Psoas muscle (tissue), 8 donors: ENCODE results near the gene AEN. TPM values are rescaled to one million over a fixed set of nuclear protein-coding genes. Genes with fewer than 3 reads are reported as not detected.
"Not testable (repeated sequence)": the region's sequence is repeated elsewhere in the genome, so short reads cannot be mapped to it uniquely, and the experiment has no call there.

ENCODE experiments used
- ATAC-seq, 4 donors: fragments of 200-7000 bp; cut with Tn5 transposase; one replicate each; pipeline ENCODE4 v1.9.1; 2020; ENCODE audit warnings: moderate library complexity in 3 of 4, mild to moderate bottlenecking in 2 of 4
- DNase-seq, 2 donors: peaks; one replicate each; pipeline ENCODE4 v3.0.0-alpha.2; 2020
- H3K27ac ChIP-seq: fragments of 200-600 bp; one replicate; pipeline ENCODE4 v1.8.0; 2022
- H3K27me3 ChIP-seq, 3 donors: fragments of 200-600 bp in 1 of 3; one replicate each; pipeline versions ENCODE4 v1.6.1 to v1.8.0; 2013 to 2022; ENCODE audit warnings: low read length in 2 of 3, mild to moderate bottlenecking in 2 of 3, moderate library complexity in 1 of 3; ENCODE audit not compliant: insufficient read depth in 3 of 3
- H3K36me3 ChIP-seq, 2 donors: fragments of 200-600 bp in 1 of 2; one replicate each; pipeline versions ENCODE4 v1.6.1 to v1.8.0; 2013 to 2022; ENCODE audit warnings: low read depth in 1 of 2, mild to moderate bottlenecking in 1 of 2, moderate library complexity in 1 of 2; ENCODE audit not compliant: insufficient read depth in 1 of 2
- H3K4me1 ChIP-seq: fragments of 200-600 bp; one replicate; pipeline ENCODE4 v1.8.0; 2022
- H3K4me3 ChIP-seq: fragments of 200-600 bp; one replicate; pipeline ENCODE4 v1.8.0; 2022; ENCODE audit warnings: mild to moderate bottlenecking
- H3K9me3 ChIP-seq: fragments of 200-600 bp; one replicate; pipeline ENCODE4 v1.8.0; 2022
- WGBS, 3 donors: extraction: QIAGEN DNeasy Blood & Tissue Kit; methylation state at CpG; one replicate each; pipeline versions ENCODE4 v1.1.6 to v1.1.7; 2013; 5-methylcytosine and 5-hydroxymethylcytosine counted together
- intact Hi-C, 2 donors: fragments of 100-400 bp; cut with DNase I; formaldehyde crosslinking; loops; one replicate each; pipeline versions ENCODE4 v1.11.0 to v1.14.2; 2022
- polyA plus RNA-seq, 3 donors: library from polyadenylated mRNA; stranded (reverse); fragments of 200-250 nt; gene quantifications; one replicate each; pipeline ENCODE4 v1.2.3, GENCODE V29; 2013
- total RNA-seq, 4 donors: library from RNA; stranded (reverse); fragmentation: NEBNext Ultra II Directional in 2 of 4; extraction: Animal tissue kit (Norgen Biotek cat#: 25700) in 2 of 4; gene quantifications; one replicate each; pipeline versions ENCODE4 v1.2.1 to v1.2.4, GENCODE V29; 2021 to 2023
- TF ChIP-seq, protein P1 (sequence below): fragments of 200-600 bp; IDR thresholded peaks from one replicate; pipeline ENCODE4 v1.8.0; 2022; ENCODE audit warnings: antibody characterized with exemption
- donor health status: healthy with polysubstance abuse.
- donor health status: DM: no; HTN: no; CAD: no; lungs with moderate emphysema.
- donor health status: Bipolar disorder and iron deficiency.
- donor health status: healthy.
- donor health status: DM: yes; HTN: yes; CAD: no.
- donor health status: DM: no; HTN: no; CAD: no.
- donor health status: DM: no; HTN: no; CAD: no.
- donor health status: DM: yes; HTN: yes; CAD: no.

Gene AEN
- total and polyA plus RNA-seq, 7 donors: 10.1 to 46.6 (median 32.2) TPM

DNA sequence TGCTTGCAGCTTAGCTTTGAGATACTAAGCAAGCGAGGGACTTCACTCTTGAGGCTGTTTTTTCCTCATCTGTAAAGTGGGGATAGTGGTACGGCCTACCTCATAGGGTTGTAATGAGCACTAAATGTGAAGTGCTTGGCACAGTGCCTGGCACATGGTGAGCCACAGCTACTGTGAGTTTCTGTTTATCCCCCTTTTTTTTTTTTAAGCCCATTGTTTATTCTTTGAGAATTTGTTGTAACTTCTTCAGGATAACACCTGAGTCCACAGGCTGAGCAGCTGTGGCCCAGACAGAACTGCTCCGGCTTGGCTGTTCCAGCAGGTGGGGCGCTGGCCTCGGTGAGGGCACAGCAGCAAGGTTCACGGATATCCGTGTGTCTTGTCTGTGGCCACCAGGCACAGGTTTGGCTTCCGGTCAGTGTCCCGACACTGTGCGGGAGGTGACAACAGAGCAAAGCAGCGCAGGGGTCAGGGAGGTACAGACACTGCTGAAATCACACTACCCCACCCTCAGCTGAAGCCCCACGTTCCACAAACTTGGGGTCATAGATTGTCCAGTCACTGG lies 10.4 kb downstream of the AEN start:
- no peaks in the 10 kb centered on the region for H3K9me3 ChIP-seq
- intact Hi-C loops: no loop called here
- H3K27me3 ChIP-seq: no peaks in the 10 kb centered on the region
- no peak overlapping the region for H3K27ac ChIP-seq
- 90 to 94% (median 91%) methylated on average over 12 of the region's 12 CpGs for WGBS, 3 donors
- H3K4me3 ChIP-seq: no peak overlapping the region
- peaks cover 9 to 58% of the 10 kb centered on the region in 2 donors for H3K36me3 ChIP-seq
- ATAC-seq: no peak
- DNase-seq: no peak
- TF ChIP-seq, protein P1, sequence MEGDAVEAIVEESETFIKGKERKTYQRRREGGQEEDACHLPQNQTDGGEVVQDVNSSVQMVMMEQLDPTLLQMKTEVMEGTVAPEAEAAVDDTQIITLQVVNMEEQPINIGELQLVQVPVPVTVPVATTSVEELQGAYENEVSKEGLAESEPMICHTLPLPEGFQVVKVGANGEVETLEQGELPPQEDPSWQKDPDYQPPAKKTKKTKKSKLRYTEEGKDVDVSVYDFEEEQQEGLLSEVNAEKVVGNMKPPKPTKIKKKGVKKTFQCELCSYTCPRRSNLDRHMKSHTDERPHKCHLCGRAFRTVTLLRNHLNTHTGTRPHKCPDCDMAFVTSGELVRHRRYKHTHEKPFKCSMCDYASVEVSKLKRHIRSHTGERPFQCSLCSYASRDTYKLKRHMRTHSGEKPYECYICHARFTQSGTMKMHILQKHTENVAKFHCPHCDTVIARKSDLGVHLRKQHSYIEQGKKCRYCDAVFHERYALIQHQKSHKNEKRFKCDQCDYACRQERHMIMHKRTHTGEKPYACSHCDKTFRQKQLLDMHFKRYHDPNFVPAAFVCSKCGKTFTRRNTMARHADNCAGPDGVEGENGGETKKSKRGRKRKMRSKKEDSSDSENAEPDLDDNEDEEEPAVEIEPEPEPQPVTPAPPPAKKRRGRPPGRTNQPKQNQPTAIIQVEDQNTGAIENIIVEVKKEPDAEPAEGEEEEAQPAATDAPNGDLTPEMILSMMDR: no peak
- H3K4me1 ChIP-seq: peaks cover 24% of the 10 kb centered on the region

DNA sequence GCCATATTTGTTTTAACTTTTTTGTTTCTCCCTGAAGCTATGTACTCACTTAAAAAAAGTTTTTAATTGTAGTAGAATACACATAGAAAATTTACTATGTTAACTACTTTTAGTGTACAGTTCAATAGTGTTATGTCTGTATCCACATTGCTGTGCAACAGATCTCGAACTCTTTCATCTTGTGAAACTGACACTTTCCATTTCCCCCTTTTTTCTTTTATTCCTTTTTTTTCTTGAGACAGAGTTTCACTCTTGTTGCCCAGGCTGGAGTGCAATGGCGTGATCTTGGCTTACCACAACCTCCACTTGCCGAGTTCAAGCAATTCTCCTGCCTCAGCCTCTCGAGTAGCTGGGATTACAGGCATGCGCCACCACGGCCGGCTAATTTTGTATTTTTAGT lies 11.7 kb downstream of the AEN start:
- H3K4me3 ChIP-seq, DNase-seq, H3K9me3 ChIP-seq, intact Hi-C loops, H3K27ac ChIP-seq, H3K27me3 ChIP-seq, ATAC-seq: not testable (repeated sequence)
- peaks cover 19% of the 10 kb centered on the region for H3K4me1 ChIP-seq
- peaks cover 9 to 46% of the 10 kb centered on the region in 2 donors for H3K36me3 ChIP-seq
- 85 to 100% (median 96%) methylated on average over 7 of the region's 7 CpGs for WGBS, 3 donors

DNA sequence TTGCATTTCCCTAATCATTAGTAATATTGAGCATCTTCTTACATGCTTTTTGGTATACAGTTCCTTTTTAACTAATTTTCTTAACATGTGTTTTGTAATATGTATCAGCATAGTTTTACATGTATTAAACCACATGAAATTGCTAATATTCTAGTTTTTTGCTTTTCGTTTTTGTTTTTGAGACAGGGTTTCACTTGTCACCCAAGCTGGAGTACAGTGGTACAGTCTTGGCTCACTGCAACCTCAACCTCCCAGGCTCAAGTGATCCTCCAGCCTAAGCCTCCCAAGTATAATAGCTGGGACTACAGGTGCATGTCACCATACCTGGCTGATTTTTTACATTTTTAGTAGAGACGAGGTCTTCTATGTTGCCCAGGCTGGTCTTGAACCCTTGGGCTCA lies 13.3 kb downstream of the AEN start:
- DNase-seq (no peak), ATAC-seq (no peak)
- no peaks in the 10 kb centered on the region for H3K27me3 ChIP-seq
- intact Hi-C loops: no loop called here
- no peak overlapping the region for H3K4me3 ChIP-seq
- no peaks in the 10 kb centered on the region for H3K9me3 ChIP-seq
- TF ChIP-seq, protein P1: no peak
- H3K27ac ChIP-seq: no peak overlapping the region
- 86 to 91% (median 90%) methylated on average over 2 of the region's 2 CpGs for WGBS, 3 donors
- peaks cover 9 to 30% of the 10 kb centered on the region in 2 donors for H3K36me3 ChIP-seq
- peaks cover 29% of the 10 kb centered on the region for H3K4me1 ChIP-seq

DNA sequence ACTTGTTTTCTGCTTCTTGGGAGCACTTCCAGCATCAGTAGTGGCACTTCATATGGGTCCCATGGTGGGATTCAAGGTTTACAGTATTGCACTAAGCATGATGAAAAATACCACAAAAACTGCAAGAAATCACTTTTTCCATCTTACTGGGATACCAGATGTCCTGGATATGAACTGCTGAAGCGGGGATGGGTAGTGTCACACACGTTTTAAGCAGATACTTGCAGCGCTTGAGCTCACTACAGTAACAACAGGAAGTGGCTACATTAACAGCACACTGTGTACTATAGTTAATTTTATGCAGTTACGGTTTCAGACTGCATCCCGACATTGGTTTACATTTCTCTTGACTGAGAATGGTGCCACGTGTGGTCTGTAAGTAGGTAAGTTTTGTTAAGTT lies 14.2 kb downstream of the AEN start:
- ATAC-seq (no peak), DNase-seq (no peak)
- intact Hi-C loops: no loop called here
- 58 to 69% (median 69%) methylated on average over 6 of the region's 6 CpGs for WGBS, 3 donors
- TF ChIP-seq, protein P1: no peak
- no peak overlapping the region for H3K27ac ChIP-seq
- H3K36me3 ChIP-seq: peaks cover 9 to 21% of the 10 kb centered on the region in 2 donors
- H3K9me3 ChIP-seq: no peaks in the 10 kb centered on the region
- no peak overlapping the region for H3K4me3 ChIP-seq
- peaks cover 25% of the 10 kb centered on the region for H3K4me1 ChIP-seq
- H3K27me3 ChIP-seq: no peaks in the 10 kb centered on the region

DNA sequence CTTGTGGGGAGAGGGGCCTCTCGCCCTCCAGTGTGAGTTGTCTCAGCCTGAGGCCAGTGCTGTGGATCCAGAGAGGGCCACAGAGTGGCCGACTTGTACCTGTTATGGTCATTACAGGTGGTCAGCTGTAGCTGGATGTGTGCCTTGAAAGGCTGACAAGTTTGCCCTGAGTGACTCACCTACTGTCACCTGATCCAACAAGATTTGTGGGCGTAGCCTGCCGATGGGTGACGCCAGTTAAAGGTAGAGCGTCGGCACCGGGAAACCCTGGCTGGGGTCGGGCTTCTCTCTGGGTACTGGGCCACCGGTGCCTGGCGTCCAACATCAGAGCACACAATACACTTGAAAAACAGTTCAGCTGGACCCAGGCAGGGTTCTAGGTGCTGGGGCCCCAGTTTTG lies 14.9 kb downstream of the AEN start:
- H3K4me1 ChIP-seq: peaks cover 20% of the 10 kb centered on the region
- intact Hi-C loops: no loop called here
- H3K9me3 ChIP-seq: no peaks in the 10 kb centered on the region
- TF ChIP-seq, protein P1: no peak
- no peaks in the 10 kb centered on the region for H3K27me3 ChIP-seq
- peak in 3 of 4 donors; percentile 17 to 31 (median 19) for ATAC-seq
- H3K4me3 ChIP-seq: no peak overlapping the region
- peaks cover 6 to 14% of the 10 kb centered on the region in 2 donors for H3K36me3 ChIP-seq
- DNase-seq: peak in 1 of 2 donors; percentile 58
- no peak overlapping the region for H3K27ac ChIP-seq
- WGBS, 3 donors: 83 to 88% (median 87%) methylated on average over 11 of the region's 11 CpGs
